ENCODE results near the gene FCGR2B.
"Not testable (repeated sequence)": the region's sequence is repeated elsewhere in the genome, so short reads cannot be mapped to it uniquely, and the experiment has no call there.

The FCGR2B gene

DNA sequence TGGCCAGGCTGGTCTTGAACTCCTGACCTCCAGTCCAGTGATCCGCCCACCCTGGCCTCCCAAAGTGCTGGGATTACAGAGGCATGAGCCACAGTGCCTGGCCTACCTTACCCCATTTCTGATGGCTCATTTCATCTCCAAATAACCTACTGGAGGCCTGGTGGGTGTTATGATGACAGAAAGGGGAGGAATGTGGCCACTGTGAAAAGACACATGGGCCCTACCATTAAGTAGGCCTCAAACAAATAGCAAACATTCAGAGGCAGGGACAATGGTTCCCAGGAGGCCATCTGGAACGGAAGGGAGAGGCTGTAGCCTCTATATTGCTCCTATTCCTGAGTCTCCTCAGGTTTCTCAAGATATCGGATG lies 43.2 kb downstream of the FCGR2B start:
- DNase-seq (ENCODE audit: low spot score): no peak

DNA sequence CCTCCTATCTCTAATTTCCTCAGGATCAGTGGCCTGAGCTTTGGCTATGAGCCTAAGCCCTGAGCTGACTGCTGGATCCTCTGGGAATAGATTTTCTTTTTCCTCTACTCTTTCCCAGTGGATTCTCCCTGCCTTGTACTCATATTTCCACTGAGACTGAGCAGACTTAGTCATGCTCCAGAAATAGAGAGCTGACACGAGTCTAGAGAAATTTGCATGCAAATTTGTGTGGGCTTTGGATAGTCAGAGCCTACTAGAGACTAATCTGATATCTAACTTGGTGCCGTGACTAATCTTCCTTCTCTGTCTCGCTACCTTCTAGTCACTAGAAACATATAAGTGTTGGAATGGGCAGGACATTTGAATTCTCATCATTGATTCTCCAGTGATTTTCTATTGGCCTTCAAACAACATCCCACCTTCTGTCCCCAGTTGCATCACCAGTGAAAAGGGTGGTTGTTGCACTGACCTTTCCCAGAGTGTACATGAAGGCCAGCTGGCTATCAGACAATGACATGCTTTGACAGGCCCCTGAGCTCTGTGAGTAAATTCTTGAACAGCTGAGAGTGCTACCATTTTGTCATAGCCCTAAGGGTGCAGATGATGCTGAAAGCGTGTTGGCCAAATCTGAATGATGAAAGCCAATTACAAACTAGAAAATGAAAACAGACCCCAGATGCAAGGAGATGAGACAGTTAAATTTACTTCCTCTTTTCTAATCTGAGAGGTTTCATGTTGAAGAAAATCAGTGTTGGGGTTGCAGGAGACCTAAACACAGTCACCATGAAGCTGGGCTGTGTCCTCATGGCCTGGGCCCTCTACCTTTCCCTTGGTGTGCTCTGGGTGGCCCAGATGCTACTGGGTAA lies 43.8 kb downstream of the FCGR2B start, which contains the start of gene FCRLA:
TSS of gene FCRLA (plus strand) at position 748 of the 866 bp plus-strand sequence. CDS start at position 784, 36 bp downstream.
- no peak for DNase-seq (ENCODE audit: low spot score)

DNA sequence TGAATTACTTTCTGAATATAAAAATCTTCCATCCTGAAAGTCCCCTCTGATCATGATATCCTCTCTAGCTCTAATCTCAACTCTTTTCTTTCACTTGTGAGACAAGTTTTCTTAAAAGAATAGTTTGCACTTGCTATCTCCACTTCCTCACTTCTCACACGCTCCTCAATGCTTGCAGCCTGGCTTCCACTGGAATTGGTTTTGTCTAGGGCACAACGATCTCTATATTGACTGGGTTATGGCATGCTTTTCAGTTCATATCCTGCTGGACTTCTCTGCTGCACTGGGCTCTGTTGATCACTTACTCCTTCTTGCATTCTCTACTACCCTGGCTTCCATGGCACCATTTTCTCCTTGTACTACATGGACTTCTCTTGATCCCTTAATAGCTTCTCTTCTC lies 44.6 kb downstream of the FCGR2B start:
- DNase-seq (ENCODE audit: low spot score): no peak

DNA sequence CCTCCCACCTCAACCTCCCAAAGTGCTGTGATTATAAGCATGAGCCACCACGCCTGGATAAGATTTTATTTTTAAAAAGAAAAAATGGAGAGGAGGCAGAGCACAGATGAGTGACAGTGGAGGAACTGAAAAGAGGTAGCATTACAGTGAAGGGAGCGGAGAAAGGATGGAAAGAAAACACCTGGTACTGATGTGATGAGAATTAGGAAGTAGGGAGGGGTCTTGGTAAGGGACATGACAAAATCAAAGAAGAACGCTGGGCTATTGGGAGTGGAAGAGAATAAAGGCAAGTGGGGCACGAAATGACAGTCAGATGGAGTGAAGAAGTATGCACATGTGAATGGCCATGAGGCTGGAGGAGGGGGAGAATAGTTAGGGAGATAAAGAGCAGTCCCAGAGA lies 46.4 kb downstream of the FCGR2B start:
- no peak for DNase-seq (ENCODE audit: low spot score)

DNA sequence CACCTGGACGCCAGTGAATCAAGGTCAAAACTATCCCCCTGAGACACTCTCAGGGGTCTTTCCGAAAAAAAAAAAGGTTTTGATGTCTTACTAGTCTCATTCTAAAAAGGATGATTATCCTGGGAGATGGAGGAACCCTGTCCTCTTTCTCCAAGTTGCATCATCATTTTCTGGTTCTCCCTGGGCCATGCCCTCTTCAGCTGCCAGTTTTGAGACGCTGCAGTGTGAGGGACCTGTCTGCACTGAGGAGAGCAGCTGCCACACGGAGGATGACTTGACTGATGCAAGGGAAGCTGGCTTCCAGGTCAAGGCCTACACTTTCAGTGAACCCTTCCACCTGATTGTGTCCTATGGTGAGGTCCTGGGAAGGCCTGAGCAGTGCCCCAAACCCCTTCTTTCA lies 47.6 kb downstream of the FCGR2B start:
- DNase-seq (ENCODE audit: low spot score): peak; percentile 6

DNA sequence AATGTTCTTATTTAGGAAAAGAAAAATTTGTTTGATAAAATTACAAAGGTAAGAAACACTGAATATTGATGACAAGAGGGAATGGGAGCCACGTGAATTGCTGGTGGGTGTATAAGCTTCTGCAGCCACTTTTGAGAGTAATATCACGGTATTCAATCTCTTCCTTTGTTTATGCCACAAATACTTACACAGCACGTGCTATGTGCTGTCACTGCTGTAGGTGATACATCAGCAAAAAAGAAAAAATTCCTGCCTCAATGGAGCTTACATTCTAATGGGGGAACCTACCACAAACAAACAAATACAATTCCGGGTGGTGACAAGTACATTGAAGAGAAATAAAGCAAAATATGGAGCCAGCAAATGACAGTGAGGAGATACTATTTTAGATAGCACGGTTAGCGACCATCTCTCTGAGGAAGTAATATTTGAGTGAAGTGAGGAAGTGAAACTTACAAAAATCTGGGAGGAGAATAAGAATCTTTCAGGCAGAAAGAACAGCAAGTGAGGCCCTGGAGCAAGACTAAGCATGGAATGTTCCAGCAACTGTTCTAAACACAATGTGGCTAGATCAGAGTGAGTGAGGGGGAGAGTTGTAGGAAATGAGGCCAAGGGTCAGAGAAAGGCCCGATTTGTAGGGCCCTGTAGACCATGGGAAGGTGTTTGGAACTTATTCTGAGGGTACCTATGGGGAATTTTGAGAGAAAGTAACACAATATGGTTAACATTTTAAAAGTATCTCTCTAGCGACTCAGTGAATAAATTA lies 55.8 kb downstream of the FCGR2B start:
- DNase-seq (ENCODE audit: low spot score): no peak

DNA sequence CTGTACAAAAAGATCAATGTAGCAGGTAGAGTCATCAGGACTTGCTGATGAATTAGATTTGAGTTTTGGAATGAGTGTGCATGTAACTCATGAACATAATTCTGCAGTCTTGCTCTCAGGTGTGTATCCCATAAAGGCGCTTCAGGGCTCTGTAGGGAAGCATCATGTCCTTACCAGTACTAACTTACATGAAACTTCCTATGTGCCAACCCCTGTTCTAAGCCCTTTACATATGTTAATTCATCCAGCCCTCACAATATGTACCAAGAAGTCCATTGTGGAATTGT lies 56.3 kb downstream of the FCGR2B start:
- DNase-seq (ENCODE audit: low spot score): no peak

DNA sequence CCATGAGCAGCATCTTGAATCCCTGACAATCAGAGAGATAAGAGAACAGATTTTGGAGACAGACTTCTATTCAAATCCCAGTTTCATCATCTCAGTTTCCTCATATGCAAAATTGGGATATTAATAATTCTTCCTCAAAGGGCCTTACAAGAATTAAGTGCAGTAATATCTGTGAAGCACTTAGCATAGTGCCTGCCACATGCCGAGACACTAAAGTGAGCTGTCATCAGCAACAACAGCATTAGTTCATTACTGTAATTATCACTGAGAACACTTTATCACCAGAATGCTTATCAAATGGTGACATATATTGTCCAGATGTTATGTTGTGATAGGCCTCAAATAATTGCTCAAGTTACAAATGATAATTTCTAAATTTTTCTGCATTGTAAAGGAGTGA lies 57.5 kb downstream of the FCGR2B start:
- DNase-seq (ENCODE audit: low spot score): no peak

DNA sequence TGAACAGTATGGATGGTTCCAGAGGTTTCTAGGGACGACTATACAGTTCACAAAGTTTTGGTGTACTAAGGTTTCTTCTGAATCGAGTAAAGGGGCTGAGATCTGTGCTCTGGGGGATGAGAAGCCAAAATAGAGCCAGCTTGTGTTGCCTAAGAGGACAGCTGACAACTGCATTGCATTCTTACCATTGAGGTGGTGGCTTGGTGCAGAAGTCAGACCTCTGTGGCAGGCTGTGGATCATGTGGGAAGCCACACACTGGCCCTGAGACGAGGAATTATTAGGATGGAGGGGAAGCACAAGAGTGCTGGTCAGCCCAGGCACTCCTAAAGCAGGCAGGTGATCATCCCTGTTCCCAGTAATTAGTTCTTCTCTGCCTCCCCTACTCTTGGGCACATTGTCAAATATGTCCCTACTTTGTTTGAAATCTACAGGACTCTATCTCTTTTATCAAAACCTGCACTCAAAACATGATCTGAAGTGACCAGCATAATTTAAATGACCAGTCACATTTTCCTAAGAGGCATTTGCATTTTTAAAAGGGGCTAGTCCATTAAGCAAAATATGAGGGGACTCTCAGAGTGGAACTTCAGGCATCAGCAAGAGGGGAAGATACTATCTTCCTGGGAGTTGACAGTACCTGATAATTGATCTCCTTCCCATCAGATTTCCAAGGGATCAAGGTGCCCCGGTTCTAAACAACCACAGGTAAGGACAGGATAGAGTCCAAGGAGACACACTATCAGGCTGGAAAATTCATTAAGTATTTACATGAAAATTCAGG lies 58.2 kb downstream of the FCGR2B start, which contains the start of gene FCRLB:
TSS of gene FCRLB (plus strand) at position 589 of the 782 bp plus-strand sequence. CDS start 1,129 bp downstream, outside the sequence.
- no peak for DNase-seq (ENCODE audit: low spot score)

DNA sequence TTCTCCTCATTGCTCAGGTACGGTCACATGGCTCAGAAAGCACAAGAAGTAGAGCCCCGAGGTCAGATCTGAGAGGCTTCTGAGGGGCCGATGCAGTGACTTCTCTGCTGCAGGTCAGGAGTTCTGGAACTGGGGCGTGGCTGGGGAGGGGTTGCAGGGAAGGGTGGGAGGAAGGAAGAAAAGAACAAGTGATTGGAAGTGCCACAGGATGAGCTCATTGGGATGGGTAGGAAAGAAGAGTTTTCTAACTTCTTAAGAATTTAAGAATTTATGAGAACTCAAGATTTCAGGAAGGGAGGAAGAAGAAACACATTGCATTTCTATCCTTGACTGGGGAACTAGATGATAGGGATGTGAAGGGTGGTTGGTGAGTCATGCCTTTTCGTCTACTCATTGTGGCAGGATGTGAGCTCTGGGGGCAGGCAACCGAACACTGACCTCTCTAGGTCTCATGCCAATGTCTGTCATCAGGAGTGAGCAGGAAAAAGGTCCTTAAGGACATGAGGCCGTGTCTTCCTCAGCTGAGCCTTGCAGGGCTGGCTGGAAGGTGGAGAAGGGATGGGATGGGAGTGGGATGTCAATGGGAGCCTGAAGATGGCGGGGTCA lies 58.9 kb downstream of the FCGR2B start:
- DNase-seq (ENCODE audit: low spot score): no peak

DNA sequence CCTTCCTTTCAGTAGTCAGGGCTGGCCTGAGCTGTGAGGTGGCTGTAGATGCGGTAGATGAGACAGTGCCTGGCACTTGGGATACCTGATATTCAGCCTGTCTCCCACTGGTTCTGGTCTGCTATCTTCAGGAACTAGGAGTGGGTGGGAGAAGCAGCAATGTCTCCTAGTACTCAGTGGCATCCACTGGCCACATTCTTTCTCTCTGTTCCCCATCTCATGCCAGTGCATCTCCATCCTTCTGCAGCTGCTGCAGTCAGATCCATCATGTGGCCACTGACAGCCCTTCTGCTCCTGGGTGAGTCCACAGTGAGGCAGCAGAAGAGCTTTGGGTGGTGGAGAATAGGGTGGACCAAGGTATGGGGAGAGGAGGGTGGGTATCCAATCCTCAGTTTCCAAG lies 59.5 kb downstream of the FCGR2B start:
- DNase-seq (ENCODE audit: low spot score): no peak

DNA sequence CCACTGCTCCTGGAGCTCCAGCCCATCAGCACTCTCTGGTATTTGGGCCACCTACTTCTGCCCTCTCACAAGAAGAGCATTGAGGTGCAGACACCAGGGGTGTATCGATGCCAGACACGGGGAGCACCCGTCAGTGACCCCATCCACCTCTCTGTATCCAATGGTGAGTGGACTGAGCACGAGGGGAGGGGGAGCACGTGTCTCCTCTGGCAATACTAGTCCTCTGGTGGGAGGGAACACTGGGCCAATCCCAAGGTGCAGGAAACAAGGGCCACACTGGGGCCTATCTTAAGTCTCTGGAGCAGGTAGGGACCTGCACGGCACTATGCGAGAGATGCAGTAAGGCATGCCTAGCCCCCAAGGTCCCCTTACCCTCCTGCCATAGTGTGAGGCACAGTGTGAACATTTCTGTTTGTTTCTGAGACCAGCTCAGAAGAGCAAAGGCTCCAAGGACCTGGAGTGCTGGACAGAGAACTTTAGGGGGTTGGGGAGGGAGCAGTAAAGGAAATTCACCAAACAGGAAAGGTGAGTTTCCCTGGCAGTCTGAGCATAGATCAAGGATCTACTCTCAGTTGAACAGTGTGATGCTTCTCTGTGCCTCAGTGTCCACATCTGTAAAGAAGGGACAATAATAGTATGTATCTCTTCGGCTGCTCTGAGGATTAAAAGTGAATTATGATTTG lies 60.7 kb downstream of the FCGR2B start:
- no peak for DNase-seq (ENCODE audit: low spot score)

DNA sequence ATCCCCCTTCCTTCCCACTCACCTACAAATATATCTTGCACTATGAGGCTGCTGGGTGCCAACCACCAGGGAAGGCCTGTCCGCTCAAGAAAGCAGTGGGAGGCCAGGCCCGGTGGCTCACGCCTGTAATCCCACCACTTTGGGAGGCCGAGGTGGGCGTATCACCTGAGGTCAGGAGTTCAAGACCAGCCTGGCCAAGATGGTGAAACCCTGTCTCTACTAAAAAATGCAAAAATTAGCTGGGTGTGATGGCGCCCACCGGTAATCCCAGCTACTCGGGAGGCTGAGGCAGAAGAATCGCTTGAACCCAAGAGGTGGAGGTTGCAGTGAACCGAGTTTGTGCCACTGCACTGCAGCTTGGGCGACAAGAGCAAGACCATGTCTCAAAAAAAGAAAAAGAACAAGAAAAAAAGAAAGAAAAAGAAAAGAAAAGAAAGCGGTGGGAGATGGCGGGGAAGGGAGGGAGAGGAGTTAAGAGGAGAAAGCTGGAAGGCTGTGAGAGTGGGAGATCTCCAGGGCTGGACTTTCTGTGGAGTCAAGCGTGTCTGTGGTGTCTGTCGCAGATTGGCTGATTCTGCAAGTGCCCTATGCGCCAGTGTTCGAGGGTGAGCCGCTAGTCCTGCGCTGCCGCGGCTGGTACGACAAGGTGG lies 62.4 kb downstream of the FCGR2B start:
- DNase-seq (ENCODE audit: low spot score): not testable (repeated sequence)

DNA sequence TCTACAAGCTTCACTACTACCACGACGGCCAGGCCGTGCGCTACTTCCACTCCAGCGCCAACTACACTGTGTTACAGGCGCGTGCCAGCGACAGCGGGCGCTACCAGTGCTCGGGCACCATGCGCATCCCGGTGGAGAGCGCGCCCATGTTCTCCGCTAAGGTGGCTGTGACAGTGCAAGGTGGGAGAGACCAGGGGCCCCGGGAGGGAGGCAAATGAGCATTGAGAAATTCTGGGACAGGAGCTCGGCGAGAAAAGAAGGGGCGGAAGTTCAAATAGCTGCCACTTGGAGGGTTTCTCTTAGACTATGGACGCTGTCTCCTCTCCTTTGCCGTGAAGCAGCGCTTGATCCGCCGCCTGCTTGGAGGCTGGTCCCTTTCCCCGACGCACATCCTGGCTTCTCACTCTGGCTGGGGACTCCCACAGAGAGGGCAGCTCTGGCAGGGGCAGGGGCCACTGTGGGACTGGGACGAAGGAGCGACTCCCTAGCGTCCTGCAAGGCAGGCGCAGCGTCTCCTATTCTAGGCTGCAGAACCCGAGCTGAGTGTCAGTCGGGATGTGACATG lies 63.0 kb downstream of the FCGR2B start:
- DNase-seq (ENCODE audit: low spot score): peak; percentile 69

DNA sequence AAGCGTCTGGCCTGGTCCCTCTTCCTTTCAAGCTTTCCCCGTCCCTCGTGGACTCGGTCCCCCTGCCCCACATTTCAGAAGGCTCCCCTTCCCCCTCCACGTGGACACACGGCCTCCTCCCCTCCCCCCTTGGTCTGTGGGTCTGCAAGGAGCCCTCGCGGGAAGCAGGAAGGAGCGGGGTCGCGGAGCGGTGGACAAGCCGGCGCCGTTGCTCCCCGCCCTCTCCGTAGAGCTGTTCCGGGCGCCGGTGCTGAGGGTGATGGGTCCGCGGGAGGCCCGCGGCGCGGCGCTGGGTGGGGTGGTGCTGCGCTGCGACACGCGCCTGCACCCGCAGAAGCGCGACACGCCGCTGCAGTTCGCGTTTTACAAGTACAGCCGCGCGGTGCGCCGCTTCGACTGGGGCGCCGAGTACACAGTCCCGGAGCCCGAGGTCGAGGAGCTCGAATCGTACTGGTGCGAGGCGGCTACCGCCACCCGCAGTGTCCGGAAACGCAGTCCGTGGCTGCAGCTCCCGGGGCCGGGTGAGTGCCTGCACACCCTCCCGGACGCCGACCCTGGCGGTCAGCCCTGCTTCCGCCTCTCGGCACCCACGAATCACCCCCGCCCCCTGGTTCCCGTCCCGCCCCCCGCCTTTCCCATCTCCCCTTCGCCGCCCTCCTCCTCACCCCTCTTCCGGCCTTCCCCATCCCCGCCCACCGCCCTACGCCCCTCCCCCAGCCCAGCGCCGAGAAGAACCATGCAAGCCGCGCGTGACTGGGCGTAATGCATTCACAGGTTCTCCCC lies 63.7 kb downstream of the FCGR2B start:
- peak; percentile 86 for DNase-seq (ENCODE audit: low spot score)

DNA sequence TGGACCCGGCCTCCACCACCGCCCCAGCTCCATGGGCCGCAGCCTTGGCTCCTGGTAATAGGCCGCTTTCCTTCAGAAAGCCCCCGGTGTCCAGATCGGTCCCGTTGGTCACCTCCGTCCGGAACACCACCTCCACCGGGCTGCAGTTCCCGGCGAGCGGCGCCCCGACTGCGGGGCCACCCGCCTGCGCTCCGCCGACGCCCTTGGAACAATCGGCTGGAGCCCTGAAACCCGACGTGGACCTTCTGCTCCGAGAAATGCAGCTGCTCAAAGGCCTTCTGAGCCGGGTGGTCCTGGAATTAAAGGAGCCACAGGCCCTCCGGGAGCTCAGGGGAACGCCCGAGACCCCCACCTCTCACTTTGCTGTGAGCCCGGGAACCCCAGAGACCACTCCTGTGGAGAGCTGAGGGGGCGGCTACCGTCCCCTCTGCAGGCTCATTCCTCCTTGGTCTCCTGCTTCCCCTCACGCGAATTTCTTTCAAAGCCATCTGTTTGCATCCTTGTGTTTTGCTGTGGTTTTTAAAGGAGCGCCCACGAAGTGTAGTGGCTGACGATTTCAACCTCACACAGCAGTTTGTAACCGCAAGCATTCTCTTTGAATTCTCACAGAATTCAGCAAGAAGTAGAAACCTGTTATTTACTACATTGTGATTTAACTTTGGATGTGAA lies 64.4 kb downstream of the FCGR2B start:
- no peak for DNase-seq (ENCODE audit: low spot score)
